SK-N-SH (cell line): ENCODE measurements around the gene LOXHD1.

Experiments used
- CTCF ChIP-seq: fragments of 200-600 bp; sonication (generic); IDR thresholded peaks from 2 replicates; pipeline ENCODE4 v1.6.1; 2017; ENCODE audit warnings: antibody characterized with exemption, mild to moderate bottlenecking, moderate library complexity
- REST ChIP-seq: IDR thresholded peaks from 2 replicates; pipeline ENCODE4 v1.6.1; 2012; ENCODE audit warnings: mild to moderate bottlenecking, low read depth, low read length, moderate library complexity
- RXRA ChIP-seq: IDR thresholded peaks from 2 replicates; pipeline ENCODE4 v1.4.0; 2012; ENCODE audit warnings: low read depth, mild to moderate bottlenecking, borderline replicate concordance
- SIN3A ChIP-seq: IDR thresholded peaks from 2 replicates; pipeline ENCODE4 v1.6.1; 2012; ENCODE audit warnings: low read depth, mild to moderate bottlenecking, low read length, moderate library complexity, borderline replicate concordance
- TCF12 ChIP-seq: IDR thresholded peaks from 2 replicates; pipeline ENCODE4 v1.4.0; 2012
- TEAD4 ChIP-seq: IDR thresholded peaks from 2 replicates; pipeline ENCODE4 v1.4.0; 2012; ENCODE audit warnings: mild to moderate bottlenecking, borderline replicate concordance; ENCODE audit not compliant: insufficient read depth
- YY1 ChIP-seq: IDR thresholded peaks from 2 replicates; pipeline ENCODE4 v1.4.0; 2012; ENCODE audit warnings: low read depth, mild to moderate bottlenecking

DNA sequence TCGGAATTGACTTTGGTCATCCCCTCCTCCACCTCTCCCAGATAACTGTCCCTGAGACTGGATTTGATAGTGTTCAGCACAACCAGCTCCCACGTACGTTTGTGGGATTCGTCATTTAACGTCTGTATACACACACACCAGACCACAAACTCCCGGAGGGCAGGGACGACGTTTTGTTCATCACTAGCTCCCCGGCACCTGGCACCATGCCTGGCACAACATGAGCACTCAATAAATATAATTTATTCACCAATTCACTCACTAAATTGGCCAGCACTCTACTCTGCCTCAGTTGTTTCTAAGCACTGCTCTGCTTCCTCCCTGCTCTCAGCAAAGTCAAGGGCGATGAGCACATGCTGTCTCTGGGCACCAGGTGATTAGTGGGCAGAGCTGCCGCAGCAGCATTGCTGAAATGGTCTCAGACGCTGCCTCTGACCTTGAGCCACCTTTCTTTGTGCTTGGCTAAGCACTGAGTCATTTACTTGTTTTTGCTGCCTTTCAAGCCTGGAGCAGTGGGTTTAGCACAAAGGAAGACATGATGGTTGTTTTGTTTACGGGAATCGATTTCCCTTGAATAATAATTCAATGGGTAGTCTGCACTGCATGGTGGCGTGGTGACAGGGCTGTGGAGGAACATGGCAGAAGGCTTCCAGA, 19.3 kb upstream of the LOXHD1 start:
- TF ChIP-seq CTCF (no peak), SIN3A (no peak), TEAD4 (no peak), REST (no peak), TCF12 (no peak), YY1 (no peak), RXRA (no peak)
